ENCODE results near the gene OXSR1.
A peak's percentile ranks its signal among the peaks of the same experiment; 100 is the strongest.
"Not testable (repeated sequence)": the region's sequence is repeated elsewhere in the genome, so short reads cannot be mapped to it uniquely, and the experiment has no call there.

Gene OXSR1

GRCh38 chr3:38127611-38128302 is 37.6 kb upstream of the OXSR1 start:
- no peak for DNase-seq (ENCODE audit: low read depth in 2 of 3, low spot score in 2 of 3)

- DNase-seq (ENCODE audit: low read depth in 2 of 3, low spot score in 2 of 3): no peak
Measured at GRCh38 chr3:38128303-38128655, 37.1 kb upstream of the OXSR1 start.

- no peak for DNase-seq (ENCODE audit: low read depth in 2 of 3, low spot score in 2 of 3)
Measured at GRCh38 chr3:38129058-38129457, 36.3 kb upstream of the OXSR1 start.

GRCh38 chr3:38130631-38131065 is 34.7 kb upstream of the OXSR1 start:
- no peak for DNase-seq (ENCODE audit: low read depth in 2 of 3, low spot score in 2 of 3)

GRCh38 chr3:38131621-38132369 is 33.5 kb upstream of the OXSR1 start:
- no peak for DNase-seq (ENCODE audit: low read depth in 2 of 3, low spot score in 2 of 3)

- DNase-seq (ENCODE audit: low read depth in 2 of 3, low spot score in 2 of 3): no peak
Measured at GRCh38 chr3:38133209-38133556, 32.2 kb upstream of the OXSR1 start.

GRCh38 chr3:38133557-38134405 is 31.6 kb upstream of the OXSR1 start:
- DNase-seq (ENCODE audit: low read depth in 2 of 3, low spot score in 2 of 3): no peak

GRCh38 chr3:38134517-38135143 is 30.7 kb upstream of the OXSR1 start:
- not testable (repeated sequence) for DNase-seq (ENCODE audit: low read depth in 2 of 3, low spot score in 2 of 3)

GRCh38 chr3:38135621-38136277 is 29.6 kb upstream of the OXSR1 start:
- not testable (repeated sequence) for DNase-seq (ENCODE audit: low read depth in 2 of 3, low spot score in 2 of 3)

GRCh38 chr3:38136393-38136776 is 29.0 kb upstream of the OXSR1 start:
- no peak for DNase-seq (ENCODE audit: low read depth in 2 of 3, low spot score in 2 of 3)

- DNase-seq (ENCODE audit: low read depth in 2 of 3, low spot score in 2 of 3): peak; percentile 72 to 96 (median 91)
Measured at GRCh38 chr3:38136777-38137614, 28.3 kb upstream of the OXSR1 start, which contains the start of gene ACAA1. ACAA1 (minus strand) TSS chr3:38137127; CDS start chr3:38137035, 92 bp downstream.

- no peak for DNase-seq (ENCODE audit: low read depth in 2 of 3, low spot score in 2 of 3)
Measured at GRCh38 chr3:38137615-38138348, 27.6 kb upstream of the OXSR1 start.

- DNase-seq (ENCODE audit: low read depth in 2 of 3, low spot score in 2 of 3): peak; percentile 72 to 83 (median 75)
Measured at GRCh38 chr3:38138349-38139190, 26.8 kb upstream of the OXSR1 start, which contains the start of gene MYD88. MYD88 (plus strand) TSS chr3:38138661; CDS start chr3:38138701, 40 bp downstream.

GRCh38 chr3:38139191-38139590 is 26.1 kb upstream of the OXSR1 start:
- no peak for DNase-seq (ENCODE audit: low read depth in 2 of 3, low spot score in 2 of 3)

GRCh38 chr3:38139652-38140051 is 25.7 kb upstream of the OXSR1 start:
- DNase-seq (ENCODE audit: low read depth in 2 of 3, low spot score in 2 of 3): no peak

GRCh38 chr3:38140326-38141172 is 24.8 kb upstream of the OXSR1 start:
- DNase-seq (ENCODE audit: low read depth in 2 of 3, low spot score in 2 of 3): no peak
